H9 (cell line): ENCODE data around the gene HORMAD2. TPM values are rescaled to one million over a fixed set of nuclear protein-coding genes. Genes with fewer than 3 reads are reported as not detected.
"Not testable (repeated sequence)": the region's sequence is repeated elsewhere in the genome, so short reads cannot be mapped to it uniquely, and the experiment has no call there.

Experiments
- DNase-seq: peaks from one replicate; pipeline ENCODE4 v3.0.0-alpha.2; 2017
- H2AFZ ChIP-seq: one replicate; pipeline ENCODE4 v1.6.1; 2013; ENCODE audit warnings: mild to moderate bottlenecking, low read length, control low read depth, moderate library complexity
- H2AK5ac ChIP-seq: 2 replicates; pipeline ENCODE4 v1.6.1; 2013; ENCODE audit warnings: low read length, control low read depth, mixed read lengths; ENCODE audit not compliant: insufficient read length
- H2BK120ac ChIP-seq: one replicate; pipeline ENCODE4 v1.6.1; 2013; ENCODE audit warnings: low read depth, mild to moderate bottlenecking, low read length, control low read depth, inconsistent platforms; ENCODE audit not compliant: poor library complexity, severe bottlenecking
- H2BK12ac ChIP-seq: 2 replicates; pipeline ENCODE4 v1.6.1; 2013; ENCODE audit warnings: low read length, control low read depth, mixed read lengths, low read depth; ENCODE audit not compliant: insufficient read length
- H2BK15ac ChIP-seq: 2 replicates; pipeline ENCODE4 v1.6.1; 2013; ENCODE audit warnings: low read depth, low read length, control low read depth
- H2BK20ac ChIP-seq: one replicate; pipeline ENCODE4 v1.6.1; 2013; ENCODE audit warnings: low read depth, mild to moderate bottlenecking, low read length, control low read depth, inconsistent platforms; ENCODE audit not compliant: poor library complexity, severe bottlenecking
- H2BK5ac ChIP-seq: 2 replicates; pipeline ENCODE4 v1.6.1; 2013; ENCODE audit warnings: low read length, control low read depth, mixed read lengths; ENCODE audit not compliant: insufficient read length
- H3K14ac ChIP-seq: 2 replicates; pipeline ENCODE4 v1.6.1; 2013; ENCODE audit warnings: low read length, control low read depth; ENCODE audit not compliant: insufficient read depth
- H3K18ac ChIP-seq: 2 replicates; pipeline ENCODE4 v1.6.1; 2013; ENCODE audit warnings: low read depth, mild to moderate bottlenecking, mixed read lengths, low read length, control low read depth; ENCODE audit not compliant: insufficient read length
- H3K23ac ChIP-seq: 2 replicates; pipeline ENCODE4 v1.6.1; 2013; ENCODE audit warnings: low read length, control low read depth, mixed read lengths, low read depth; ENCODE audit not compliant: insufficient read length
- H3K23me2 ChIP-seq: 2 replicates; pipeline ENCODE4 v1.6.1; 2013; ENCODE audit warnings: low read depth, mild to moderate bottlenecking, mixed read lengths, low read length, control low read depth; ENCODE audit not compliant: insufficient read length, poor library complexity, severe bottlenecking
- H3K27ac ChIP-seq: 2 replicates; pipeline ENCODE4 v1.5.1; 2013; ENCODE audit warnings: low read length, control low read depth, mixed read lengths, low read depth; ENCODE audit not compliant: insufficient read length
- H3K27me3 ChIP-seq: 2 replicates; pipeline ENCODE4 v1.6.1; 2013; ENCODE audit warnings: low read length, control low read depth, inconsistent platforms; ENCODE audit not compliant: insufficient read depth
- H3K4ac ChIP-seq: 2 replicates; pipeline ENCODE4 v1.6.1; 2013; ENCODE audit warnings: low read depth, mild to moderate bottlenecking, control low read depth, inconsistent platforms, low read length, moderate library complexity
- H3K4me1 ChIP-seq: 2 replicates; pipeline ENCODE4 v1.6.1; 2013; ENCODE audit warnings: low read length, control low read depth, inconsistent platforms; ENCODE audit not compliant: insufficient read depth
- H3K4me2 ChIP-seq: 2 replicates; pipeline ENCODE4 v1.6.1; 2013; ENCODE audit warnings: low read length, control low read depth, mixed read lengths; ENCODE audit not compliant: insufficient read length, insufficient read depth
- H3K56ac ChIP-seq: 2 replicates; pipeline ENCODE4 v1.6.1; 2013; ENCODE audit warnings: low read depth, mild to moderate bottlenecking, mixed read lengths, low read length, control low read depth; ENCODE audit not compliant: insufficient read length
- H3K79me1 ChIP-seq: 2 replicates; pipeline ENCODE4 v1.6.1; 2013; ENCODE audit warnings: low read depth, mild to moderate bottlenecking, moderate library complexity, low read length, control low read depth, inconsistent platforms; ENCODE audit not compliant: insufficient read depth, poor library complexity, severe bottlenecking
- H3K79me2 ChIP-seq: 2 replicates; pipeline ENCODE4 v1.6.1; 2013; ENCODE audit warnings: low read length, control low read depth, inconsistent platforms; ENCODE audit not compliant: insufficient read depth
- H3K9ac ChIP-seq: 2 replicates; pipeline ENCODE4 v1.6.1; 2013; ENCODE audit warnings: low read length, control low read depth, mixed read lengths; ENCODE audit not compliant: insufficient read length; ENCODE audit errors: extremely low read depth
- H3K9me3 ChIP-seq: one replicate; pipeline ENCODE4 v1.6.1; 2013; ENCODE audit warnings: low read depth, low read length, inconsistent platforms; ENCODE audit not compliant: control insufficient read depth
- H3T11ph ChIP-seq: one replicate; pipeline ENCODE4 v1.6.1; 2013; ENCODE audit warnings: mild to moderate bottlenecking, low read length, control low read depth, inconsistent platforms
- H4K20me1 ChIP-seq: one replicate; pipeline ENCODE4 v1.6.1; 2013; ENCODE audit not compliant: control insufficient read depth, insufficient read length, insufficient read depth
- H4K5ac ChIP-seq: 2 replicates; pipeline ENCODE4 v1.6.1; 2013; ENCODE audit warnings: low read depth, mild to moderate bottlenecking, mixed read lengths, low read length, control low read depth; ENCODE audit not compliant: insufficient read length
- H4K8ac ChIP-seq: replicated peaks from 2 replicates; pipeline ENCODE4 v1.6.1; 2013; ENCODE audit warnings: low read length, control low read depth, mixed read lengths, low read depth; ENCODE audit not compliant: insufficient read length
- H4K91ac ChIP-seq: 2 replicates; pipeline ENCODE4 v1.6.1; 2013; ENCODE audit warnings: low read depth, mild to moderate bottlenecking, moderate library complexity, mixed read lengths, low read length, control low read depth; ENCODE audit not compliant: insufficient read length
- H3K27ac Mint-ChIP-seq, 3 experiments: 2 replicates in 2 of 3; 3 replicates in 1 of 3; pipeline ENCODE4 v1.8.0; 2020 to 2021; ENCODE audit warnings: mixed read lengths in 3 of 3, mild to moderate bottlenecking in 1 of 3, moderate library complexity in 1 of 3
- H3K27me3 Mint-ChIP-seq: 2 replicates; pipeline ENCODE4 v1.8.0; 2021; ENCODE audit warnings: low read depth, mild to moderate bottlenecking, moderate library complexity, mixed read lengths
- H3K36me3 Mint-ChIP-seq, 3 experiments: 2 replicates in 2 of 3; 3 replicates in 1 of 3; pipeline ENCODE4 v1.8.0; 2020 to 2021; ENCODE audit warnings: low read depth in 3 of 3, mixed read lengths in 3 of 3; ENCODE audit not compliant: insufficient read depth in 1 of 3
- H3K4me1 Mint-ChIP-seq, 2 experiments: 2 replicates each; pipeline ENCODE4 v1.8.0; 2020; ENCODE audit warnings: mixed read lengths in 2 of 2
- H3K4me3 Mint-ChIP-seq, 2 experiments: 2 replicates in 1 of 2; 3 replicates in 1 of 2; pipeline ENCODE4 v1.8.0; 2020 to 2021; ENCODE audit warnings: mild to moderate bottlenecking in 2 of 2, mixed read lengths in 2 of 2, moderate library complexity in 1 of 2
- H3K9me3 Mint-ChIP-seq, 2 experiments: 2 replicates in 1 of 2; 3 replicates in 1 of 2; pipeline ENCODE4 v1.8.0; 2020; ENCODE audit warnings: mild to moderate bottlenecking in 2 of 2, mixed read lengths in 2 of 2, moderate library complexity in 1 of 2
- WGBS: extraction: QIAGEN DNeasy Blood & Tissue Kit; methylation state at CpG from one replicate; pipeline ENCODE4 v1.1.7; 2013; ENCODE audit warnings: missing lambda C conversion rate, low lambda C conversion rate, mixed read lengths; ENCODE audit not compliant: insufficient read length; ENCODE audit errors: extremely low coverage; 5-methylcytosine and 5-hydroxymethylcytosine counted together
- total RNA-seq: library from RNA; stranded (reverse); gene quantifications from 2 replicates; pipeline ENCODE4 v1.2.1, GENCODE V29; 2021
- TF ChIP-seq, protein P1 (sequence below): fragments of 200-600 bp; sonication (generic); conservative IDR thresholded peaks from 3 replicates; pipeline ENCODE4 v1.8.0; 2021; ENCODE audit warnings: antibody characterized with exemption, mild to moderate bottlenecking

HORMAD2 gene
- total RNA-seq, 1 experiment from 2014 or later, result not detected

DNA sequence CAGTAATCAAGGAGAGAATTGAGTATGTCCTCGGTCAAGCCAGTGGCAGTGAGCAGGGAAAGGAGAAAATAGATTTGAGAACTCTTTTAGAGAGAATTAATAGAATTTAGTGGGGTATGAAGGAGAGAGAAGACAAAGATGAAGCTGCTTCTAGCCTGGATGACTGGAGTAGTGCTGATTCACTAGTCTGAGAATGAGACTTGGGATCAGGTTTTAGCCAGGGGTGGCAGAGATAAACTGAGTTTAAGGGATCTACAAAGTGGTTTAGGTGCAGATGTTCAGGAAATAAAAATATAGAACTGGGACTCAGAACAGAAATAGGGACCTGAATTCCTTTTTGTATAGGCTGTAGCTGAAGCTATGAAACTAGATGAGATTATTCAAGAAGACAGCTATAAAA lies 17.6 kb downstream of the HORMAD2 start:
- Histone ChIP-seq H3K27ac (no peak overlapping the region), H4K20me1 (no peaks in the 10 kb centered on the region), H4K91ac (no peak overlapping the region), H2BK120ac (no peak overlapping the region), H3K27me3 (no peaks in the 10 kb centered on the region), H3K9me3 (no peaks in the 10 kb centered on the region), H2BK5ac (no peak overlapping the region), H3K4me2 (no peak overlapping the region), H3K14ac (no peak overlapping the region), H3K9ac (no peak overlapping the region), H3K4me1 (no peaks in the 10 kb centered on the region), H3K18ac (no peak overlapping the region), H4K8ac (no peak overlapping the region), H3K23me2 (no peaks in the 10 kb centered on the region), H3K4ac (no peak overlapping the region), H2BK15ac (no peak overlapping the region), H3K56ac (no peak overlapping the region), H2AFZ (no peak overlapping the region), H2AK5ac (no peak overlapping the region), H3K79me1 (no peaks in the 10 kb centered on the region), H3K23ac (no peak overlapping the region), H4K5ac (no peak overlapping the region), H3K79me2 (no peaks in the 10 kb centered on the region), H2BK20ac (no peak overlapping the region), H2BK12ac (no peak overlapping the region), H3T11ph (no peak overlapping the region)
- no peak for DNase-seq
- Mint-ChIP-seq H3K27me3 (no peaks in the 10 kb centered on the region; the same call in 1 of the 2 replicates), H3K9me3 (peaks cover 16 to 23% of the 10 kb centered on the region in 2 experiments), H3K36me3 (no peaks in the 10 kb centered on the region), H3K27ac (no peak overlapping the region), H3K4me3 (no peak overlapping the region), H3K4me1 (no peaks in the 10 kb centered on the region)
- no CpG with 5 or more reads among the region's 1 CpG for WGBS
- TF ChIP-seq, protein P1, sequence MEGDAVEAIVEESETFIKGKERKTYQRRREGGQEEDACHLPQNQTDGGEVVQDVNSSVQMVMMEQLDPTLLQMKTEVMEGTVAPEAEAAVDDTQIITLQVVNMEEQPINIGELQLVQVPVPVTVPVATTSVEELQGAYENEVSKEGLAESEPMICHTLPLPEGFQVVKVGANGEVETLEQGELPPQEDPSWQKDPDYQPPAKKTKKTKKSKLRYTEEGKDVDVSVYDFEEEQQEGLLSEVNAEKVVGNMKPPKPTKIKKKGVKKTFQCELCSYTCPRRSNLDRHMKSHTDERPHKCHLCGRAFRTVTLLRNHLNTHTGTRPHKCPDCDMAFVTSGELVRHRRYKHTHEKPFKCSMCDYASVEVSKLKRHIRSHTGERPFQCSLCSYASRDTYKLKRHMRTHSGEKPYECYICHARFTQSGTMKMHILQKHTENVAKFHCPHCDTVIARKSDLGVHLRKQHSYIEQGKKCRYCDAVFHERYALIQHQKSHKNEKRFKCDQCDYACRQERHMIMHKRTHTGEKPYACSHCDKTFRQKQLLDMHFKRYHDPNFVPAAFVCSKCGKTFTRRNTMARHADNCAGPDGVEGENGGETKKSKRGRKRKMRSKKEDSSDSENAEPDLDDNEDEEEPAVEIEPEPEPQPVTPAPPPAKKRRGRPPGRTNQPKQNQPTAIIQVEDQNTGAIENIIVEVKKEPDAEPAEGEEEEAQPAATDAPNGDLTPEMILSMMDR, result no peak

- H3K27me3 Mint-ChIP-seq, H3K56ac ChIP-seq, H3K79me2 ChIP-seq, H2BK15ac ChIP-seq, H3K18ac ChIP-seq, H3K9me3 Mint-ChIP-seq, H4K91ac ChIP-seq, H3T11ph ChIP-seq, H3K14ac ChIP-seq, H3K27ac Mint-ChIP-seq, H3K79me1 ChIP-seq, H3K4ac ChIP-seq, H3K23me2 ChIP-seq, H2BK12ac ChIP-seq, H3K27me3 ChIP-seq, H2BK120ac ChIP-seq, H3K23ac ChIP-seq, H3K4me3 Mint-ChIP-seq, H4K5ac ChIP-seq, H3K4me1 Mint-ChIP-seq, H2AK5ac ChIP-seq, H3K36me3 Mint-ChIP-seq, H3K4me1 ChIP-seq, H3K9me3 ChIP-seq, DNase-seq, H2BK5ac ChIP-seq, H4K20me1 ChIP-seq, H4K8ac ChIP-seq, H3K9ac ChIP-seq, H2AFZ ChIP-seq, H3K27ac ChIP-seq, H2BK20ac ChIP-seq, H3K4me2 ChIP-seq: not testable (repeated sequence)
- no CpG with 5 or more reads among the region's 2 CpGs for WGBS
Observed at GRCh38 chr22:30100770-30101169, 20.5 kb downstream of the HORMAD2 start.
